Liver (tissue), 9 donors: ENCODE measurements around the gene HYOU1. TPM values are rescaled to one million over a fixed set of nuclear protein-coding genes. Genes with fewer than 3 reads are reported as not detected.

Experiments used
- DNase-seq: peaks from one replicate; pipeline ENCODE4 v3.0.0-alpha.2; 2017; ENCODE audit warnings: low spot score
- H3K27ac ChIP-seq, 2 donors: one replicate each; pipeline ENCODE4 v1.7.0; 2013; ENCODE audit warnings: inconsistent platforms in 2 of 2, low read length in 2 of 2, control low read depth in 1 of 2, low read depth in 1 of 2, mild to moderate bottlenecking in 1 of 2
- H3K27me3 ChIP-seq, 4 donors: one replicate each; pipeline versions ENCODE4 v1.6.1 to v1.7.0; 2013; ENCODE audit warnings: low read length in 3 of 4, inconsistent platforms in 1 of 4, mild to moderate bottlenecking in 1 of 4, moderate library complexity in 1 of 4; ENCODE audit not compliant: control insufficient read depth in 4 of 4, insufficient read depth in 4 of 4
- H3K36me3 ChIP-seq, 4 donors: one replicate each; pipeline versions ENCODE4 v1.6.1 to v1.7.0; 2013; ENCODE audit warnings: low read length in 3 of 4, mild to moderate bottlenecking in 3 of 4, low read depth in 1 of 4, moderate library complexity in 1 of 4; ENCODE audit not compliant: control insufficient read depth in 4 of 4, insufficient read depth in 3 of 4
- H3K4me1 ChIP-seq, 4 donors: one replicate each; pipeline versions ENCODE4 v1.6.1 to v1.7.0; 2013; ENCODE audit warnings: low read length in 3 of 4, mild to moderate bottlenecking in 3 of 4, moderate library complexity in 1 of 4; ENCODE audit not compliant: control insufficient read depth in 4 of 4, insufficient read depth in 4 of 4
- H3K4me3 ChIP-seq, 3 donors: one replicate each; pipeline versions ENCODE4 v1.6.1 to v1.7.0; 2013; ENCODE audit warnings: low read length in 3 of 3, control low read depth in 1 of 3, low read depth in 1 of 3, mild to moderate bottlenecking in 1 of 3
- H3K9ac ChIP-seq, 2 donors: one replicate each; pipeline ENCODE4 v1.7.0; 2013; ENCODE audit warnings: low read length in 2 of 2, mild to moderate bottlenecking in 2 of 2, moderate library complexity in 2 of 2, control low read depth in 1 of 2, low read depth in 1 of 2
- H3K9me3 ChIP-seq, 4 donors: one replicate each; pipeline versions ENCODE4 v1.6.1 to v1.7.0; 2013; ENCODE audit warnings: low read length in 3 of 4; ENCODE audit not compliant: control insufficient read depth in 4 of 4
- FOXA1 ChIP-seq: IDR thresholded peaks from 2 replicates; pipeline ENCODE4 v1.6.1; 2016; ENCODE audit warnings: antibody characterized with exemption
- FOXA2 ChIP-seq: IDR thresholded peaks from 2 replicates; pipeline ENCODE4 v1.6.1; 2016; ENCODE audit warnings: antibody characterized with exemption
- GABPA ChIP-seq, 2 donors: IDR thresholded peaks in 1 of 2; conservative IDR thresholded peaks in 1 of 2; 2 replicates each; pipeline ENCODE4 v1.6.1; 2016; ENCODE audit warnings: antibody characterized with exemption in 2 of 2, mild to moderate bottlenecking in 1 of 2, moderate library complexity in 1 of 2
- JUND ChIP-seq, 2 donors: IDR thresholded peaks; 2 replicates each; pipeline ENCODE4 v1.6.1; 2016; ENCODE audit warnings: antibody characterized with exemption in 2 of 2
- NR2F2 ChIP-seq: IDR thresholded peaks from 2 replicates; pipeline ENCODE4 v1.6.1; 2016; ENCODE audit warnings: antibody characterized with exemption
- RXRA ChIP-seq, 2 donors: IDR thresholded peaks; 2 replicates each; pipeline ENCODE4 v1.6.1; 2017 to 2018; ENCODE audit warnings: antibody characterized with exemption in 2 of 2, mild to moderate bottlenecking in 1 of 2
- SP1 ChIP-seq: IDR thresholded peaks from 2 replicates; pipeline ENCODE4 v1.6.1; 2018; ENCODE audit warnings: antibody characterized with exemption, mild to moderate bottlenecking
- TAF1 ChIP-seq: conservative IDR thresholded peaks from 2 replicates; pipeline ENCODE4 v1.6.1; 2016; ENCODE audit warnings: antibody characterized with exemption, mild to moderate bottlenecking
- WGBS: extraction: QIAGEN DNeasy Blood & Tissue Kit; methylation state at CpG from one replicate; pipeline ENCODE4 v1.1.7; 2013; 5-methylcytosine and 5-hydroxymethylcytosine counted together
- polyA plus RNA-seq, 2 donors: library from polyadenylated mRNA; stranded (reverse) in 1 of 2; unstranded in 1 of 2; fragments of 200-250 nt in 1 of 2; fragments of >200 nt in 1 of 2; fragmentation: Nextera tagmentation in 1 of 2; extraction: Ambion mirVana in 1 of 2; gene quantifications; one replicate each; pipeline versions ENCODE4 v1.2.1 to v1.2.3, GENCODE V29; 2013 to 2015
- total RNA-seq, 2 donors: library from RNA; depleted of rRNA; stranded (reverse); fragments of >200 nt; gene quantifications; one replicate each; pipeline ENCODE4 v1.2.3, GENCODE V29; 2014
- TF ChIP-seq, protein P1 (sequence below): IDR thresholded peaks from 2 replicates; pipeline ENCODE4 v1.6.1; 2016; ENCODE audit warnings: antibody characterized with exemption, mild to moderate bottlenecking
- TF ChIP-seq, protein P2 (sequence below): IDR thresholded peaks from 2 replicates; pipeline ENCODE4 v1.6.1; 2016; ENCODE audit warnings: antibody characterized with exemption
- TF ChIP-seq, protein P3 (sequence below): IDR thresholded peaks from 2 replicates; pipeline ENCODE4 v1.6.1; 2016; ENCODE audit warnings: antibody characterized with exemption
- TF ChIP-seq, protein P4 (sequence below): IDR thresholded peaks from 2 replicates; pipeline ENCODE4 v1.6.1; 2016; ENCODE audit warnings: antibody characterized with exemption
- TF ChIP-seq, protein P5 (sequence below): fragments of 150-350 bp; IDR thresholded peaks from 2 replicates; pipeline ENCODE4 v1.5.1; 2017; ENCODE audit warnings: improper control_type of control experiment, low read depth, low read length; ENCODE audit not compliant: missing input control
- donor health status: healthy.
- donor health status: healthy.
- donor health status: healthy.
- donor health status: healthy.
- donor health status: healthy.

The HYOU1 gene
- total and polyA plus RNA-seq, 4 donors, result 41.6 to 270 (median 119) TPM

DNA sequence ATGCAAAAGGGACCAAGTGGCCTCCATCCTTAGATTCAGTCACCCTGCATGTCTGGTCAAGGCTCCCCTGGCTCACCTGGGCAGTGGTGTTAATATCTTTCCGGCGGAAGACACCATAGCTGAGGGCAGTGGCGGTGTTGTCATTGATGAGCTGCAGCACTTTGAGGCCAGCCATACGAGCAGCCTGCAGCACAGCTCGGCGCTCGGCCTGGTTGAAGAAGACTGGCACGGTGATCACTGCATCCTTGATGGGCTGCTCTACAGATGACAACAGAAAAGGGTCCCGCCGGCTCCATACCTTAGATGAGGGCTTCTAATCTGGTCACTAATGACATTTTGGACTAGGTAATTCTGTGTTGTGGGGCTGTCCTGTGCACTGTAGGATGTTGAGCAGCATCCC is 2.6 kb downstream of the HYOU1 start (continued):
- TF ChIP-seq, protein P1, sequence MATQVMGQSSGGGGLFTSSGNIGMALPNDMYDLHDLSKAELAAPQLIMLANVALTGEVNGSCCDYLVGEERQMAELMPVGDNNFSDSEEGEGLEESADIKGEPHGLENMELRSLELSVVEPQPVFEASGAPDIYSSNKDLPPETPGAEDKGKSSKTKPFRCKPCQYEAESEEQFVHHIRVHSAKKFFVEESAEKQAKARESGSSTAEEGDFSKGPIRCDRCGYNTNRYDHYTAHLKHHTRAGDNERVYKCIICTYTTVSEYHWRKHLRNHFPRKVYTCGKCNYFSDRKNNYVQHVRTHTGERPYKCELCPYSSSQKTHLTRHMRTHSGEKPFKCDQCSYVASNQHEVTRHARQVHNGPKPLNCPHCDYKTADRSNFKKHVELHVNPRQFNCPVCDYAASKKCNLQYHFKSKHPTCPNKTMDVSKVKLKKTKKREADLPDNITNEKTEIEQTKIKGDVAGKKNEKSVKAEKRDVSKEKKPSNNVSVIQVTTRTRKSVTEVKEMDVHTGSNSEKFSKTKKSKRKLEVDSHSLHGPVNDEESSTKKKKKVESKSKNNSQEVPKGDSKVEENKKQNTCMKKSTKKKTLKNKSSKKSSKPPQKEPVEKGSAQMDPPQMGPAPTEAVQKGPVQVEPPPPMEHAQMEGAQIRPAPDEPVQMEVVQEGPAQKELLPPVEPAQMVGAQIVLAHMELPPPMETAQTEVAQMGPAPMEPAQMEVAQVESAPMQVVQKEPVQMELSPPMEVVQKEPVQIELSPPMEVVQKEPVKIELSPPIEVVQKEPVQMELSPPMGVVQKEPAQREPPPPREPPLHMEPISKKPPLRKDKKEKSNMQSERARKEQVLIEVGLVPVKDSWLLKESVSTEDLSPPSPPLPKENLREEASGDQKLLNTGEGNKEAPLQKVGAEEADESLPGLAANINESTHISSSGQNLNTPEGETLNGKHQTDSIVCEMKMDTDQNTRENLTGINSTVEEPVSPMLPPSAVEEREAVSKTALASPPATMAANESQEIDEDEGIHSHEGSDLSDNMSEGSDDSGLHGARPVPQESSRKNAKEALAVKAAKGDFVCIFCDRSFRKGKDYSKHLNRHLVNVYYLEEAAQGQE, result no peak

DNA sequence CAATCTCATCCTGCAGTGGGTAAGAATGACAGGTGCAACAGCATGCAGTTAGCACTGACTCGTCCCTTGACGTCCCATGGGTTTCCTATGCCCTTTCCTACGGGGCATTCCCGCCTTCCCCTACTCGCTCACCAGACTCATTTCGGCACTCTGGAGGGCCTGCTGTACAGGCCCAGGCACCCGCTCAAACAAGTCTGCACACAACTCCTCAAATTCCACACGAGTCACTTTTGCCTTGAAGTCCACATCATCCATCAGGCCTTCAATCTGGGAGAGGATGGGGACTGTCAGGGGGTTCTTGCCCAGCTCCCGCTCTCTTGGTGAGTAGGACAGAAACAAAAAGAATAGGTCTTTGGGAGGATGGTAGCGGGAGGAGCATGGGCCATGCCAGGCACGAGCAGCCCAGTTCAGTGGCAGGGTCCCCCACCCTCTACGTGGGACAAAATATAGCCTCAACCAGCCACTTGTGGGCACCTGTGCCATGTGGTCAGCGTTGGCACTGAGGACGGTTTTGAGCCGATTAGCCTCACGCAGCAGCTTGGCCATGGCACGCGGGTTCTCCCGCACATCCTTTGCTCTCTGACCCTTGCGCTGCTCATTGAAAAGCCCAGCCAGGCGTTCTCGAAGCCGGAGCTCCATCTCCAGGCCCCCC is 4.7 kb downstream of the HYOU1 start:
- TF ChIP-seq GABPA (IDR thresholded peaks at IDR 0.05 in 1 of 2, conservative IDR thresholded peaks at IDR 0.05 in 1 of 2), result no peak
- TF ChIP-seq, protein P2, sequence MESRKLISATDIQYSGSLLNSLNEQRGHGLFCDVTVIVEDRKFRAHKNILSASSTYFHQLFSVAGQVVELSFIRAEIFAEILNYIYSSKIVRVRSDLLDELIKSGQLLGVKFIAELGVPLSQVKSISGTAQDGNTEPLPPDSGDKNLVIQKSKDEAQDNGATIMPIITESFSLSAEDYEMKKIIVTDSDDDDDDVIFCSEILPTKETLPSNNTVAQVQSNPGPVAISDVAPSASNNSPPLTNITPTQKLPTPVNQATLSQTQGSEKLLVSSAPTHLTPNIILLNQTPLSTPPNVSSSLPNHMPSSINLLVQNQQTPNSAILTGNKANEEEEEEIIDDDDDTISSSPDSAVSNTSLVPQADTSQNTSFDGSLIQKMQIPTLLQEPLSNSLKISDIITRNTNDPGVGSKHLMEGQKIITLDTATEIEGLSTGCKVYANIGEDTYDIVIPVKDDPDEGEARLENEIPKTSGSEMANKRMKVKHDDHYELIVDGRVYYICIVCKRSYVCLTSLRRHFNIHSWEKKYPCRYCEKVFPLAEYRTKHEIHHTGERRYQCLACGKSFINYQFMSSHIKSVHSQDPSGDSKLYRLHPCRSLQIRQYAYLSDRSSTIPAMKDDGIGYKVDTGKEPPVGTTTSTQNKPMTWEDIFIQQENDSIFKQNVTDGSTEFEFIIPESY, result no peak
- Histone ChIP-seq H3K9ac (no peak overlapping the region), H3K4me3 (no peak overlapping the region), H3K4me1 (peaks cover 0 to 13% (median 10%) of the 10 kb centered on the region in 4 donors), H3K27ac (no peak overlapping the region), H3K27me3 (no peaks in the 10 kb centered on the region), H3K36me3 (peaks cover 36 to 78% (median 60%) of the 10 kb centered on the region in 4 donors), H3K9me3 (no peaks in the 10 kb centered on the region)
- DNase-seq, result no peak
- WGBS, result 96% methylated on average over 23 of the region's 23 CpGs

DNA sequence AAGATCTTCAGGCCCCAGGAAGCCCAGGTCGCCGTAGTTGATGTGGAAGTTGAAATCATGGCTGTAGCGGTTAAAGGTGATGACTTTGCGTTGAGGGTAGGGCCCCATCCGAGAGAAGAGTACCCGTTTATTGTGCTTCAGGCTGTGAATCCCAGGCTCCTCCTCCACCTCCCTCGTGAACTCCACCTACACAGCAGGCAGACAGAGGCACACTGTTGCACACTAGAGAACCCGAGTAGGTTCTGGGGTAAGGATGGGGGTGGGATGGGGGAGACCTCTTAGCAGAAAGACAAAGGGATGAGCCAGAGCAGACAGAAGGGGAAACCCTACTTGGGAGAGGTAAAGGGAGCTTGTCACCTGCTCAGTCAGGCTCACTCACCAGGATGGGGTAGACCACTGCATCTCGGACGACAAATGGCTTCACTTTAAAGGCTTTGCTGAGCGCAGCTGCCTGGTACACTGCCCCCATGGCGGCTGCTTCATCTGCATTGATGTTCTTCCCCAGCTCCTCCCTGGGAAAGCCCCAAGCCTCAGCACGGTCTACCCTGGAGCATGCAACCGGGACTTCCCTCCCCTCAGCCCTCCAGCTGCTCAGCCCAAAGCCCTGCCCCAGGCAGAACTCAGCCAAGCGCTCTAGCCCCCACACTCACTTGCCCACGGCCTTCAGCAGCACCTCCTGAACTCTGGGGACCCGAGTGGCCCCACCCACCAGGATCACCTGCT is 5.4 kb downstream of the HYOU1 start:
- Histone ChIP-seq H3K27ac (no peak overlapping the region), H3K4me3 (no peak overlapping the region), H3K9me3 (no peaks in the 10 kb centered on the region), H3K4me1 (peaks cover 0 to 13% (median 10%) of the 10 kb centered on the region in 4 donors), H3K9ac (no peak overlapping the region), H3K27me3 (no peaks in the 10 kb centered on the region), H3K36me3 (peaks cover 38 to 83% (median 64%) of the 10 kb centered on the region in 4 donors)
- no peak for DNase-seq
- WGBS, result 87% methylated on average over 17 of the region's 17 CpGs
- TF ChIP-seq, protein P3, sequence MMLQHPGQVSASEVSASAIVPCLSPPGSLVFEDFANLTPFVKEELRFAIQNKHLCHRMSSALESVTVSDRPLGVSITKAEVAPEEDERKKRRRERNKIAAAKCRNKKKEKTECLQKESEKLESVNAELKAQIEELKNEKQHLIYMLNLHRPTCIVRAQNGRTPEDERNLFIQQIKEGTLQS, result no peak
- TF ChIP-seq FOXA1 (no peak), FOXA2 (no peak), JUND (IDR thresholded peaks at IDR 0.05) (no peak), SP1 (no peak), RXRA (IDR thresholded peaks at IDR 0.05) (no peak), NR2F2 (no peak), TAF1 (no peak)
- TF ChIP-seq, protein P4, sequence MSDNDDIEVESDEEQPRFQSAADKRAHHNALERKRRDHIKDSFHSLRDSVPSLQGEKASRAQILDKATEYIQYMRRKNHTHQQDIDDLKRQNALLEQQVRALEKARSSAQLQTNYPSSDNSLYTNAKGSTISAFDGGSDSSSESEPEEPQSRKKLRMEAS, result no peak
- TF ChIP-seq, protein P5, sequence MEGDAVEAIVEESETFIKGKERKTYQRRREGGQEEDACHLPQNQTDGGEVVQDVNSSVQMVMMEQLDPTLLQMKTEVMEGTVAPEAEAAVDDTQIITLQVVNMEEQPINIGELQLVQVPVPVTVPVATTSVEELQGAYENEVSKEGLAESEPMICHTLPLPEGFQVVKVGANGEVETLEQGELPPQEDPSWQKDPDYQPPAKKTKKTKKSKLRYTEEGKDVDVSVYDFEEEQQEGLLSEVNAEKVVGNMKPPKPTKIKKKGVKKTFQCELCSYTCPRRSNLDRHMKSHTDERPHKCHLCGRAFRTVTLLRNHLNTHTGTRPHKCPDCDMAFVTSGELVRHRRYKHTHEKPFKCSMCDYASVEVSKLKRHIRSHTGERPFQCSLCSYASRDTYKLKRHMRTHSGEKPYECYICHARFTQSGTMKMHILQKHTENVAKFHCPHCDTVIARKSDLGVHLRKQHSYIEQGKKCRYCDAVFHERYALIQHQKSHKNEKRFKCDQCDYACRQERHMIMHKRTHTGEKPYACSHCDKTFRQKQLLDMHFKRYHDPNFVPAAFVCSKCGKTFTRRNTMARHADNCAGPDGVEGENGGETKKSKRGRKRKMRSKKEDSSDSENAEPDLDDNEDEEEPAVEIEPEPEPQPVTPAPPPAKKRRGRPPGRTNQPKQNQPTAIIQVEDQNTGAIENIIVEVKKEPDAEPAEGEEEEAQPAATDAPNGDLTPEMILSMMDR, result no peak
